CD4-positive, alpha-beta T cell treated with Interleukin-21 for 1 hour (primary cell): ENCODE data around the gene HOXB1.

Experiments
- DNase-seq: peaks from one replicate; pipeline ENCODE4 v3.0.0-alpha.2; 2020

Gene HOXB1

GRCh38 chr17:48553826-48554225, 23.0 kb upstream of the HOXB1 start:
- DNase-seq: no peak

- no peak for DNase-seq
Measured at GRCh38 chr17:48553190-48553547, 22.4 kb upstream of the HOXB1 start.

DNA sequence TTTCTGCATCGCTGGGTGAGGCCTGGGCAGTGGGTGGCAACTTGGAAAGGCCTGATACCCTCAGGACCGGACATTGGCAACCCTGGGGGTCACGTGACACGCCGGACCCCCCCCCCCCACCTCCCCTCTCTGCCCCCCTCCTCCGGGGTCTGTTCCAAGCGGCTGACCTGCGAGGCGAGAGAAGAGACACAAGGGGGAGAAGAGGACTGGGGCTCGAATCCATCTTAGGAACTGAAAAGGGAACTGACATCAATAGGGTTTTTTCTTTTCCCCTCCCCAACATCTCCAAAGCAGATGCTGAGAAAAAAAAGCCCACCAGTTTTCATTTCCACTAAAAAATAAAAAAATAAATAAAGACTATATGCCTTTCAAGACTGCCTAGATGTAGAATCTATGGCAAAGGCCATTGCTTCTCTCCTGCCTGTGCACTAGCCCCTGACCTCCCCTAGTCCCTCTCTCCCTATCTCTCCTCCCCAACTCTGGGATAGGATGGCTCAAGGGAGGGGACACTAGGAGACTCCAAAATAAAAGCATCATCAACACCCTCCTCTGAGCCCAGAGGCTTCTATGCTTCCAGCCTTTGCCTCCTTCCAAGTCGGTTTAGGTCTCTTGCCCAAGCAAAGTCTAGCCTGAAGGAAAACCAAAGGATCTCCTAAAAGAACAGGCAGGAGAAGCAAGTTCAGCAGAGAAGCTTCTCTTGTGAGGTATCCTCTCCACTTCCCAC, 21.8 kb upstream of the HOXB1 start:
- no peak for DNase-seq

DNA sequence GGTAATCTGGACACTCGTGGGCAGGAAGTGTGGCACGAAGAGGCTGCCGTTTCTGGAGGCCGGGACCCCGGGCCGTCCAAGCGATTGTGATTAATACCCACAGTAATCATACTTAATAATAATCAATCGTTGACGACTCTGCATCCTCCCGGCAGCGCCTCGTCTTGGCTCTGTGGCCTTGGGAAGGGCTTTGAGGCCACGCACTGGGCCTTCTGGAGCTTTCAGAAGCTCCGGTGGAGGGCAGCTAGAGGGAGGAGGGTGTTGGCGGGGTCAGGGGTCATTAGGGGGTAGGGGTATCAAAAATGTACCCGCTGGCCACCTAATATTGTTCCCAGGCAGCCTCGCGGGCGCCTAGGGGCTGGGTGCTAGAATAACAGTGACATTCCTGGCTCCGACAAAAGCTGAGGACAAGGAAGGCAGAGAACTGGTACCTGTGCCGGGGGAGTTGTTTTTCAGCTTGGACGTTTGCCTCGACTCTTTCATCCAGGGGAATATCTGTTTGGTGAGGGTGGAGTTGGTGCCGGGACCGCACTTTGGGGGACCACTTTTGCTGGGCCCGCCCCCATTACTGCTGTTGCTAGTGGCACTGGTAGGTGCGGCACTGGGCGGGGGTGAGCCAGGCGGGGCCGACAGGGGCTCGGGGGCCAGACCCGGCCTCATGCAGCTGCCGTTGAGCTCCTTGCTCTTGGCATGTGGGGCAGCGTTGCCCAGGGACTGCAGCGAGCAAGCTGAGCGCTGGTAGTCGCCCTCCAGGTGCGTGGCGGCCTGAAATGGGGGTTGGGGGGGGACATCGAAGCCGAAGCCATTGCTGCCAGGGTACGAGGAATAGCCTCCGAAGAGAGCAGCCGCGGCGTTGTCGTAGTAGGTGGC, 21.0 kb upstream of the HOXB1 start:
- DNase-seq: no peak

DNA sequence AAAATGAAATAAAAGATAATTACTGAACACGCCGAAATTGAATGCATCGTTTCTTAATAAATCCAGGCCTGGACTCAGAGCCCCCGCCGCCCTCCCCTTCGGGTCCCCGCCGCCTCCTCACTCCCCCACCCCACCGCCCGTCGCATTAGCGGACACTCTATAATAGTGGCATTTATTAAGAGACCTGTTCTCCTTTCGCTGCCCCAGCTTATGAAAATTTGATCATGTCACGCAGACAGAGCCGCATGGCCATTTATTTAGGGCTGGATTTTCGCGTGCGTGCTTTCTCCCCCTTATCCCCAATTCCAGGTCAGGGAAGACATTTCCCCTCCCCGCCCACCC, 20.4 kb upstream of the HOXB1 start:
- DNase-seq: no peak

DNA sequence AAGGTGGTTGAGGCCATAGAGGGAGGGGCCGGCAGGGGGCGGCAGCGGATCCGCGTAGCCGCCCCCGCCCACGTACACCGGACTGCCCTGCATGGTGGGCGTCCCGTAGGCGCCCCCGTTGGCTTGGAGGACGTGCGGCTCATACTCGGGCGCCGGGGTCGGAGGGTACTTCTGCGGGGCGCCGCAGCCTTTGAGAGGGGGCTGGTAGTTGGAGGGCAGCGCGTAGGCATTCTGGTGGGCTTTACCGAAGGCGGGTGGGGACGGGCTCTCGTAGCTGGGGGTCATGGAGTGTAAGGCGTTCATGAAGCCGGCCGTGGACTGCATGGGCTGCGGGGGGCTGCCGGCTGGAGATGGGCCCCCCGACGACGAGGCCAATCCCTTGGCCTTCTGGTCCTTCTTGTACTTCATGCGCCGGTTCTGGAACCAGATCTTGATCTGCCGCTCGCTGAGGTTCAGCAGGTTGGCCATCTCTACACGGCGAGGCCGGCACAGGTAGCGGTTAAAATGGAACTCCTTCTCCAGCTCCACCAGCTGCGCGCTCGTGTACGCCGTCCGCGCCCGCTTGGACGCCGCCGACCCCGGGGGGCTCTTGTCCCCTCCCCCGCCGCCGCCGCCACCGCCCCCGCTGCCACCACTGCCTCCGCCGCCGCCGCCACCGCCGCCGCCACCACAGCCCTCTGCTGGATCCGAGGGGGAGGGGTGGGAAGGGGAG, 19.8 kb upstream of the HOXB1 start:
- DNase-seq: no peak

GRCh38 chr17:48549914-48550501, 19.2 kb upstream of the HOXB1 start:
- DNase-seq: no peak

- no peak for DNase-seq
Measured at GRCh38 chr17:48549281-48549630, 18.4 kb upstream of the HOXB1 start.

- DNase-seq: no peak
Measured at GRCh38 chr17:48548523-48549280, 17.9 kb upstream of the HOXB1 start.

DNA sequence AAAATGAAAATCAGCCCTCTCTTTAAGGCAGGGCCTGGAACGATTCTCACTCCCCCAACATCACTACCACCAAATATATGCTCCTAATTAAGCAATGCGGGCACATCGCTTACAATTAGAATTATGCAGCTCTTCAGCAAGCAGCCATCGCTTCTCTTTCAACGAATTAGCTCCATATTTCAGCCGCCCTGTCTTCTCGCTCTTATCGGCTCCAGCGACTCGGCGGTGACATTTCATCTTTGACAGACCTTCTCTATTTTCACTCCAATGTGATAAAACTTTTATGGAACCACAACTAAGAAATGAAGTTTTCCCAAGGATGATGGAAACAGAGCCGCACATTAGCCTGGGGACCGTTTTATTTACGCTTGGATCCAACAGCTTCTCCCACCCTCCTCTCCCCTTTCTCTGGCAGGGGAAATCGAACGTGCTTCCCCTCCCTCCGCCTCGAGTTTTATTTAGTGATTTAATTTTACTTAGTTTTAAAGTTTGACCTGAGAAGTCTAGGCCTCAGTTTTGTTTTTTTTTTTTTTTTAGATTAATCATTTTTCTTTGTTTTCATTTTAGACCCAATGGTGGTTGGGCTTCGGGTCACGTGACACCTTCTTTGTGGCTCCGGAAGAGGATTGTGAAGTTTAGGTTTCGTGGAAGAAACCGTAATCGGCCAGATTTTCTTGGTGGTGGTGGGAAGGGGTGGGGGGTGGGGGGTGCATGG, 17.2 kb upstream of the HOXB1 start:
- DNase-seq: peak; percentile 60

DNA sequence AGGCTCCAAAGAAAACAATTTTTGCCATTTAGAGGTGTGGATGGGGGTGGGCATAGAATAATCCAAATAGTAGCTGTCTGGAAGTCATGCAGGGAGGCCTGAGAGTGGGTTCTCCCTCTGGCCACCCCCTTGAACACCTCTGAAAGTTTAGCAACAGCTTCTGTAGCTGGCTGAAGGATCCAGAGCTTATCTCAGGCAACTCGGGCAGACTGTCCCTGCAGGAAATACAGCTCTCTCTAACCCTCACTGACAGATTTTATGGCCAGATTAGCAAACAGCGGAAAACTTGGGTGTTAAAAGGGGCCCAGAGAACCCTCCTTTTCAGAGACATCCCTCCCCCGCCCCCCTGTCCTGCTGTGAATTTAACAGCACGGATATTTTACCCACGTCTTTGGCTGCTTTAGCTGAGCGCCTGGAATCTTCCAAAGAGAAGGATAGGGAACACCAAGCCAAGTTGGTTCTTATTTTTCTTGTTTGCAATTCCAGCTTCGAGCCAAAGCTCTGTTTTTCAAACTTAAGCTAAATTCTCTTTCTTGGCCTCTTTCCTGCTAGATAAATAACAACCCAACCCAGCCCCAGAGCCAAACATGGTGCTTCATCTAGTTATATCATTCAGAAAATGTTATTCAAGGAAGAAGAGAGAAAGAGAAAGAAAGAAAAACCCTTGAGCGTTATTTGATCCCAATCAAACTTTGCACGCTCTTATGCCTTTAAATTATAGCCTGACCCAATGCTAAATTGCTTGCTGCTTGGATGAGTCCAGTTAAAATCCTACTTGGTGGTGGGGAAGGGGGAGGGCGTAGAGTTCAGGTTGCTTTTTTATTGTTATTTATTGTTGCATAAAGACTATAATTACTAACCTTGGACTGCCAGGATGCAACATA, 16.4 kb upstream of the HOXB1 start:
- peak; percentile 22 for DNase-seq

DNA sequence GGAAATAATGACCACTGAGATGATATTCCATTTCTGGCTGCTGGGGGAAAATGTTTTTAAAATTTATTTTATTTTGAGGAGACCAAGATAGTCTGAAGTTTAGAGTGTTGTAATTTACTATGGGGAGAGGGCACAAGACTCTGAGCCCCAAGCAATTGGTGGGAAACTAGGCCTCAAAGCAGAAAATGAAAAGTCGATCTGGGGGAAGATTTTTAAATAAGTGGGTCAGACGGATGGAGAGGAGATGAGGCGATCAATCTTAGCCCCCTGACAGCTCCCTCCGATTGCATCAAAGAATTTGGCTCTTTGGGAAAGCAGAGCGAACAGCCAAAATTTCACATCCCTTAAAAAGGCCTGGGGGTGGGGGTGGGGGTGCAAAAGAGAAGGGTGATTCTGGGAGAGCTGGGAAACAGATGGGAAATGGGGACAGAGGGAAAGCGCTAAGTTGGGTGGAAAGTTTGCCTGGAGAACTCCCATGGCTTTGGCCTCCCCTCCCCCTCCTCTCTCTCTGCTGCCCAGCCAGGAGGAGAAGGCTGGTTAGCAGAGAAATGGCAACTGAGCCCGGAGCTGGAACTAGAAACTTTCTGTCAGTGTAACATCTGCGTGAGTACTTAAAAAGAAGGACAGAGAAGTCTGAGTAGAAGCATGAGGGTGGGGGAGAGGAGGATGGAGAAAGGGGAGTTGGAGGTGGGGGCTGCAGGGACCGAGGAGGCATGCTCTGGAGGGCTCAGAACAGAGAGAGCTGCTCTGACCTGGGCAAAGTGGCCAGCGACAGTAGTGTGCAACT, 15.5 kb upstream of the HOXB1 start:
- no peak for DNase-seq

DNA sequence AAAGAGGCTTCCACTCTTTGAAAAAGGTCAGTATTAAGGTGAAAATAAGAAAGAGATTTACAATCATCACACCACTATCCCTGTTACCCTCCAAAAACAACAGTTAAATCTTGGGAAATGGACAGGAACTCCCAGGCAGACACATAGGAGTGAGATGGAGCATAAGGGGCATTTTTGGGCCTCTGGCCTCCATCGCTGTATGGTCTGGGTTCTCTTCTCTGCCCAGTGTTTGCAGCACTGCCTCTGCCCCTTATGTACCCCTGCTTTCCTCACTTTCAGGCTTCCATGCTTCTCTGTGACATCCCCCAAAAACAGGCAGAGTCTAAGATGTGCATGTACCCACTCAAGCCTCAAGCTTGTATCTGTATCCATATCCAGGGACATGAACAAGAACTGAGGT, 14.7 kb upstream of the HOXB1 start:
- DNase-seq: no peak

- no peak for DNase-seq
Measured at GRCh38 chr17:48545022-48545375, 14.2 kb upstream of the HOXB1 start, which contains the start of gene HOXB2. Gene HOXB2 (minus strand): TSS chr17:48545109. CDS start chr17:48544911, 198 bp downstream.

- DNase-seq: peak; percentile 54
Measured at GRCh38 chr17:48544349-48545021, 13.7 kb upstream of the HOXB1 start.

DNA sequence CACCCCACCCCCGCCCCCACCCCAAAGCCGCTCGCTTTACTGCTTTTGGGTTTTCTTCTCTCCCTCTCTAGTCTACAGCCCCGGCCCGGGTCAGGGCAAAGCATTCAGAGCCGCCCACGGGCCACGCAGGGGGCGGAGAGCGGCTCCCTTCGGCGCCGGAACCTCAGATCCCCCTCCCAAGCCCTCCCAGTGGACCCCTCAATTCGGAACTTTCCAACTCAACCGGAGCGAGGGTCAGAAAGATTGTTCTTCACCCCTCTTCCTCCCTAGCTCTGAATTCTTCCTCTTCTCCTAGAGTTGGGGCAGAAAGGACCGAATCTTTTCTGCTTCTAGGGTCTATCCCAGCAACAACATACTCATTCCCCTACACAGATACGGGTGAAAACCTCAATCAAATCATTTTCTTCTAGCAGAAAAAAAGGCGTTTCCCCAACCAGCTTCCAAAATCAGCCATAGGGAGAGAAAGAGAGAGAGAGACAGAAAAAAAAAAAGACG, 13.1 kb upstream of the HOXB1 start:
- no peak for DNase-seq

- peak; percentile 73 for DNase-seq
Measured at GRCh38 chr17:48543107-48543853, 12.5 kb upstream of the HOXB1 start.

DNA sequence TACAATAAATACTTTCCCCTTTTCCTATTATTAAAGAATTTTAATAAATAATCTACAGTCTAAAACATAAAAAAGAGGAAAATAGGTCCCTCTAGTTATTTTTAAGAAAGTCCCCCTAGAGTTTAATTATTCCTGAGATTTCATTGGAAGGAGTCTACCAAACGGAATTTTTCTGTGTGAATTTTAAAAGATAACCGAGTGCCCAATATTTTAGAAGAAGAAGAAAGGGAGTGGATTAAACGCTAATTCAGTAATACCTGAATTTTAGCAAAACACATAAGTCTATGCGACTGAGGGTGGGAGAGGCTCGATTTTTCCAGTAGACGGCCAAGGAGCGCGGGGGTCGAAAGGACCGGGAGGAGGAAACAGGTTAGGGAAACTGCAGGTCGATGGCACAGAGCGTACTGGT, 11.9 kb upstream of the HOXB1 start:
- DNase-seq: no peak
